Erythroblast (primary cell): Measurements from ENCODE around the gene CRYZL1.

Experiments used
- GATA1 ChIP-seq: IDR thresholded peaks from 2 replicates; pipeline ENCODE4 v1.6.1; 2011; ENCODE audit warnings: low read depth, mild to moderate bottlenecking, control low read depth, low read length, moderate library complexity
- POLR2A ChIP-seq: IDR thresholded peaks from 2 replicates; pipeline ENCODE4 v1.6.1; 2011; ENCODE audit warnings: mild to moderate bottlenecking, low read length

DNA sequence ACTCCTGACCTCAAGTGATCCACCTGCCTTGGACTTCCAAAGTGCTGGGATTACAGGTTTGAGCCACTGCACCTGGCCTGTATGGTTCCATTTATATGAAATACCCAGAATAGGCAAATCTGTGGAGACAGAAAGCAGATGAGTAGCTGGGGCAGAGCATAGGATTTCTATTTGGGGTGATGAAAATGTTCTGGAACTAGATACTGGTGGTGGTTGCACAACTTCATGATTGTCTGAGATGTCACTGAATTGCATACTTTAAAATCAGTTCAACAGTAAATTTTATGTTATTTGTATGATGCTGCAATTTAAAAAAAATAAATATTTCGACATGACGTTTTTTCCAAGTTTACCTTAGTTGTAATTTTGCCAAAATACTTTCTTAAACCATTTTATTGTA is 24.6 kb upstream of the CRYZL1 start:
- TF ChIP-seq POLR2A: no peak
- TF ChIP-seq GATA1: no peak
